NCI-H1417 treated with DMSO at 0.1 percent for 48 hours (cell line): ENCODE measurements around the gene MEA1.

Source experiments
- DNase-seq: peaks from one replicate; lab custom pipeline; 2025; lab: John Stamatoyannopoulos, UW

The MEA1 gene

GRCh38 chr6:42970871-42971612 lies 42.7 kb downstream of the MEA1 start:
- no peak for DNase-seq

DNA sequence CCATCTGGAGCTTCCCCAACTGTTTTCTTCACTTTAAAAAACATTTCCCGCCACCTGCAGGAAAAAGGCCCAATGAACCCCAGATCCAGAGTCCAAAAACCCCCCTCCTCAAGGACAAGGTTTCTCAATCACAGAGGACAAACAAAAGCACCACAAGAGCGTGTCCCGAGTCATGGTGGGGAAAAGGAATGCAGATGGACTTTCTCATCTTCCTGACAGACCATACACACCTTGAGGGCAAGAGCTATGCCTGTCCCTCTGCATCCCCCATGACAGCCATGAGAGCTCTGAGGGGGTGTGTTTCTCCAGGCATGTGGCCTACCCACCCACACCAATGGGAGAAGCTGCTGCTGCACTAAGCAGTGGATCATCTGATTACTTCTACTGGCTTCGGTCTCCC lies 43.8 kb downstream of the MEA1 start:
- no peak for DNase-seq

DNA sequence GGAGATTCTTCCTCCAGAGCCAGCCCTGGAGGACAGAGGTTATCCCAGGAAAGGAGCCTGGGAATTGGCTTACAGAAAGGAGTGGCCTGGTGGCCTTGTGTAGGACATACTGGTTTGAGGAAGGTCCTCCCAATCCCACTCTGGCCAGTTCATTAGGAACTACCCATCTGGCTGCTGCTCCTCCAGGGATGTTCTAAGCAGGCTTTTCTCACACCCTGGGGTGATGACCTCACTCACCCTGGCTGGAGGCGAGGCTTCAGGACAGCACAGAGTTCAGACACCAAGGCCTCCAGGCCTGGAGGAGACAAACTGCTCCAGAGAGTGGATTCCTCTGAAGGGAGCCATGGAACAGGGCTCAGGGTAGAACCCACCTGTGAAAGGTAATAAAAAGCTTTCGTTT lies 44.3 kb downstream of the MEA1 start:
- no peak for DNase-seq

DNA sequence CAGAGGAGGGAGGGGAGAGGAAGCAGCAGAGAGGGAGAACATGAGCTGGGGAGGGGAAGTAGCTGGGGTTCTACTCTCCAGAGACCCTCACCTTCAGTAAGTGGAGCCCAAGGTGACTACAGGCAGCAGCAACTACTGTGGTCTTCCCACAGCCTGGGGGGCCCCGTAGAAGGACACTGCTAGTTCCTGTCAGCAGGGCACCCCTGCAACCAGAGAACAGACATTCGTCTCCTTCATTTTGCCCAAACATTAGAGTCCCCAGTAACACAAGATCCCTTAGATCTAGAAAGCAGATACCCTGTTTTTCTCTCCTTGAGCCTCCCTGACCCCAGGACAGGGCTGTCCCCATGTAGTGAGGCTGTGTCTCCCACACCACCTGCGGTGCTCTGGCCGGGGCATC lies 45.0 kb downstream of the MEA1 start:
- no peak for DNase-seq

GRCh38 chr6:42968126-42968701 lies 45.5 kb downstream of the MEA1 start:
- no peak for DNase-seq

- DNase-seq = no peak
Measured at GRCh38 chr6:42967228-42967627, 46.5 kb downstream of the MEA1 start.

GRCh38 chr6:42966571-42966970 lies 47.2 kb downstream of the MEA1 start:
- DNase-seq = no peak

GRCh38 chr6:42963855-42964605 lies 49.7 kb downstream of the MEA1 start:
- DNase-seq = no peak

GRCh38 chr6:42963179-42963854 lies 50.4 kb downstream of the MEA1 start:
- no peak for DNase-seq

DNA sequence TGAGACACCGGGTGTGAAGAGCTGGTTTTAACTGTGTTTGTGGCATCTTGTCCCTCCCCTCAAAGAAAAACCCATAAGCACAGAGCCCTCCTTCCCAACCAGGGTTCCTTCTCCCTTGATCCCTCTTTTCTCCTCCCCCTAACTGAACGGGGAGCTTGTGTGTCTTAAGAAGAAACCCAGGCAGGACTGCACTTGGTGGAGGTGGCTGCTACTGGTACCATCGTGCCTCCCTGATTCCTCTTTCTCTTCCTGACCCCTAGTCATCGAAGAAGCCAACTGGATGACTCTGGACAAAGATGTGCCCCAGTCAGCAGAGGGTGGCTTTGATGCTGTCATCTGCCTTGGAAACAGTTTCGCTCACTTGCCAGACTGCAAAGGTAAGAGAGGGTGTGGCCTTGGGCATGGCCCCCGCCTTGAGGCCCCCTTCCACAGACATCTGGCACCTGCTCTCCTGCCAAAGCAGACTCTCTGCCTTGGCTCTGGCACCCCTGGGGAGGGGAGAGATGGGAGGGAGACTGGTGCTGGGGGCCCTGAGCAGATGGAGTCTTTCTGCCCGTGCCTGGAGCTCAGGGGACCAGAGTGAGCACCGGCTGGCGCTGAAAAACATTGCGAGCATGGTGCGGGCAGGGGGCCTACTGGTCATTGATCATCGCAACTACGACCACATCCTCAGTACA lies 51.1 kb downstream of the MEA1 start:
- DNase-seq = no peak

- no peak for DNase-seq
Measured at GRCh38 chr6:42962096-42962495, 51.6 kb downstream of the MEA1 start.
